ENCODE data around the gene TMPRSS11F.
A peak's percentile ranks its signal among the peaks of the same experiment; 100 is the strongest.
"Not testable (repeated sequence)": the region's sequence is repeated elsewhere in the genome, so short reads cannot be mapped to it uniquely, and the experiment has no call there.

The TMPRSS11F gene

DNA sequence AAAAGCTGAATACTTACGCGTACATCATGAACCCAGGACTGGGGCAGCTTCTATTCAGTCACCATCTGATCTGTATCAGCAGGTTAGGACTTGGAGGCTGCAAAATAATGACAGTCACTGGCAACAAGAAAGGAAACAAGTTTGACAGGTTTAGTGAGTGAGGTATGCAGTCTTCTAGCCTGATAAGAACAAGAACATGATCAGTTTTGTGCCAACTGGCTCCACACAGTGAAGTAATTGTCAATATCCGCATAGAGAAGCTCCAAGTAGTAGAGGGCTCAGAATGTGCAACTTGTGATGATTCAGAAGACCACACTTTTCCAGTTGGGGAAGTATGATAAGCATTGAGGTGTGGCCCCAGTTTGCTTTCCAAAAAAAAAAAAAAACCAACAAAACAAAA lies at the start of gene TMPRSS11F:
Gene TMPRSS11F, minus strand, starts transcription at position 77 of the 400 bp plus-strand sequence. Its CDS starts 49 bp downstream, at position 28.
- ATAC-seq (no peak), DNase-seq (no peak)
- H3K4me1 Mint-ChIP-seq: no peaks in the 10 kb centered on the region
- H3K27me3 Mint-ChIP-seq: no peaks in the 10 kb centered on the region
- no peak within 1 kb of the TSS for H3K27ac Mint-ChIP-seq
- H3K9me3 Mint-ChIP-seq: peaks cover 17% of the 10 kb centered on the region
- no peaks in the 10 kb centered on the region for H3K36me3 Mint-ChIP-seq (ENCODE audit: low read depth)
- H3K4me3 Mint-ChIP-seq: no peak within 1 kb of the TSS

DNA sequence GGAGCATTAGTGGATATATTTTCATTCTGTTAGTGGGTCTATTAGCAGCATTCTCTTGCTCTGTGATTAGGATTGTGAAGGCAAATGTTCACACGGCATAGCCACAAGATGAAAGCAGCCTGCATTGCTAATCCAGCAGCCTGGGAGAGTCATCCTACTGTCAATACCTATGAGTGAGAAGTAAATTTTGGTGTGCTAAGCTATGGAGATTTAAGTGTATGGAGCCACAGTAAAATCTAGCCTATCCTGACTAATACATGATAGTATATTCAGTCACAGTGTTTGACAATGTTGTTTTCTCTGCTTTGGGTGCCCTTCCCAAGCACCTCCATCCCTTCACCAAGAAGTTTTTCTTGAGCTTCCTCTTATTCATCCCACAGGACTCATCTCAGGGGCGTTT lies 47.2 kb upstream of the TMPRSS11F start:
- H3K9me3 Mint-ChIP-seq: no peaks in the 10 kb centered on the region
- peaks cover 3% of the 10 kb centered on the region for H3K4me1 Mint-ChIP-seq
- no peak overlapping the region for H3K27ac Mint-ChIP-seq
- H3K27me3 Mint-ChIP-seq: peaks cover 11% of the 10 kb centered on the region
- DNase-seq: no peak
- no peak for ATAC-seq
- H3K4me3 Mint-ChIP-seq: no peak overlapping the region
- no peaks in the 10 kb centered on the region for H3K36me3 Mint-ChIP-seq (ENCODE audit: low read depth)

DNA sequence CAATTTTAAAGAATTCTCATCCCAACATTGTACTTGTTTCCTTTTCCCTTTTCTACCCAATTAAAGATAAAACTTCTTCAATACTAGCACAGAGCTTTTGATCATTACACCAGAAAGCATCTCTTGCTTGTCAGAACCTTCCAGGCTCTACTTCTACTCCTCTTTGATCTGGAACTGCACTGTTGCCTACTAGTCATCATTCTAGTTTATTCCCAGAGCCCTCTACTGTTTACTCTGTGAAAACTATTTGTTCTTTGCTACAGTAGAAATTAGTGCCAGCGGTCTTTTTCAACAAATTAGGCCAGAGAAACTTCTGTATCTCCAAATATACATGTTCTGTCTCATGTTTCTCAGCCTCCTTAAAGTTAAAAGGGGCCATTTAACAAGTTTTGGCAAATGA lies 46.8 kb upstream of the TMPRSS11F start:
- Mint-ChIP-seq H3K36me3 (ENCODE audit: low read depth) (no peaks in the 10 kb centered on the region), H3K27me3 (peaks cover 11% of the 10 kb centered on the region), H3K4me1 (peaks cover 3% of the 10 kb centered on the region), H3K27ac (no peak overlapping the region), H3K4me3 (no peak overlapping the region), H3K9me3 (no peaks in the 10 kb centered on the region)
- DNase-seq (no peak), ATAC-seq (no peak)

DNA sequence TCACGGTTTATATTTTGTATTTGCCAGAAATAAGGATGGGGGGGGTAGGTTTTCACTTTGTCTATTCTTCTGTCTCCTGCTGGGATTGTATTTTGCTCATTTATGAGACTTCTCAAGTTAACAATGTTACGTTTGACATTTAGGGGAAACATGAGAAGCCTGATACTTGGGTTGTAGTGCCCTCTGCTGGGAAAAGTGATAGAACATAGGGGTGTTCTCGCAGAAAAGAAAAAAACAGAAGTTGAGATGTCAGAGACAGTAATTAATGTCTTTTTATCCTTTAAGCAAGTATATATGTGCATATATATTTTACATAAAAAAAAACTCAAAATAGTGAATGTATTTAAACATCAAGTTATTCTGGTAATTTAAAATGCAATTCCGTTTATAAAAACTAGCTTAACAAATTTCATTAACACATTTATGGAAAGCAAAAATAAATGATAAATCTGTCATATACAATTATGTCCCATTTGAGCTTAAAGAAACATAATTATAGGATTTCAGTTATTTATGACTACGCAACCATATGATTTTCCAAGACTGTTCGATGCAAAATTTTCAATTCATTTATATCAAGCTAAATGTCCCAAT lies 46.0 kb upstream of the TMPRSS11F start:
- Mint-ChIP-seq H3K9me3 (no peaks in the 10 kb centered on the region), H3K27ac (no peak overlapping the region)
- no peak for ATAC-seq

DNA sequence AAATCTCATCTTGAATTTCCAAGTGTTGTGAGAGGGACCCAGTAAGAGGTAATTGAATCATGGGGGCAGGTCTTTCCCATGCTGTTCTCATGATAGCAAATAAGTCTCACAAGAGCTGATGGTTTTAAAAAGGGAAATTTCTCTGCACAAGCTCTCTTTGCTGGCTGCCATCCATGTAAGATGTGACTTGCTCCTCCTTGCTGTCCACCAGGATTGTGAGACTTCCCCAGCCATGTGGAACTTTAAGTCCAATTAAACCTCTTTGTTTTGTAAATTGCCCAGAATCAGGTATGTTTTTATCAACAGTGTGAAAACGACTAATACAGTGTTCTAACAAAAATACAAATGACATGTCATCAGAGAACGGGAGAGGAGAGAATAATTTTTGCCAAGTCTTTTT lies 44.7 kb upstream of the TMPRSS11F start:
- DNase-seq; ATAC-seq; H3K36me3 Mint-ChIP-seq (ENCODE audit: low read depth); H3K27ac Mint-ChIP-seq; H3K4me3 Mint-ChIP-seq; H3K4me1 Mint-ChIP-seq; H3K9me3 Mint-ChIP-seq: not testable (repeated sequence)
- peaks cover 11% of the 10 kb centered on the region for H3K27me3 Mint-ChIP-seq

More for the DNA sequence above, 46.0 kb upstream of the TMPRSS11F start:
- Mint-ChIP-seq H3K36me3 (ENCODE audit: low read depth) (no peaks in the 10 kb centered on the region), H3K27me3 (peaks cover 11% of the 10 kb centered on the region), H3K4me3 (no peak overlapping the region), H3K4me1 (peaks cover 3% of the 10 kb centered on the region)
- peak; percentile 44 for DNase-seq

DNA sequence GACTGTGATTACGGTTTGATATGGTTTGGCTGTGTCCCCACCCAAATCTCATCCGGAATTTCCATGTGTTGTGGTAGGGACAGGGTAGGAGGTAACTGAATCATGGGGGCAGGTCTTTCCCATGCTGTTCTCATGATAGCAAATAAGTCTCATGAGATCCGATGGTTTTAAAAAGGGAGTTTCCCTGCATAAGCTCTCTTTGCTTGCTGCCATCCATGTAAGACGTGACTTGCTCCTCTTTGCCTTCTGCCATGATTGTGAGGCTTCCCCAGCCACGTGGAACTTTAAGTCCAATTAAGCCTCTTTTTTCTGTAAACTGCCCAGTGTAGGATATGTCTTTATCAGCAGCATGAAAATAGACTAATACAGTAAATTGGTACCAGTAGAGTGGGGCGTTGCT lies 42.5 kb upstream of the TMPRSS11F start:
- H3K4me1 Mint-ChIP-seq; H3K27ac Mint-ChIP-seq; H3K4me3 Mint-ChIP-seq; H3K36me3 Mint-ChIP-seq (ENCODE audit: low read depth); H3K9me3 Mint-ChIP-seq; DNase-seq; ATAC-seq: not testable (repeated sequence)
- H3K27me3 Mint-ChIP-seq: peaks cover 11% of the 10 kb centered on the region

DNA sequence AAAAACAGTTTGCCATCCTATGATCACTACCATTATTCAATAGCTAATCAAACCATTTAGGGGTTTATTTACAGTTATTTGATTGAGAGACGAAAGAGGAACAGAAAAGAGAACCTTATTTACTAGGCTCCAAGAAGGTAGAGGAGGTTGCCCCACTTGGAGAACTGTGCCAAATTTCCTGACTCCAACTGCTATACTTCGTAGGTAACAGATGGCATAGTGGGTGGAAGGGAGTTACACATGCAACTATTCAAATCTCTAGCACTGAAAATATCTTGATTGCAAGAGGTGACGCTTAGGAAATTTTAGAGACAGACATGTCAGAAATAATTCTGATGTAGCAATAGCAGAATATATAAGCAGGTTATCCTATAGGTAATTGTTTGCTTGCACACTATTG lies 38.0 kb upstream of the TMPRSS11F start:
- Mint-ChIP-seq H3K27me3 (peaks cover 7% of the 10 kb centered on the region), H3K4me1 (no peaks in the 10 kb centered on the region), H3K36me3 (ENCODE audit: low read depth) (no peaks in the 10 kb centered on the region), H3K9me3 (no peaks in the 10 kb centered on the region), H3K4me3 (no peak overlapping the region), H3K27ac (no peak overlapping the region)
- ATAC-seq (no peak), DNase-seq (no peak)

DNA sequence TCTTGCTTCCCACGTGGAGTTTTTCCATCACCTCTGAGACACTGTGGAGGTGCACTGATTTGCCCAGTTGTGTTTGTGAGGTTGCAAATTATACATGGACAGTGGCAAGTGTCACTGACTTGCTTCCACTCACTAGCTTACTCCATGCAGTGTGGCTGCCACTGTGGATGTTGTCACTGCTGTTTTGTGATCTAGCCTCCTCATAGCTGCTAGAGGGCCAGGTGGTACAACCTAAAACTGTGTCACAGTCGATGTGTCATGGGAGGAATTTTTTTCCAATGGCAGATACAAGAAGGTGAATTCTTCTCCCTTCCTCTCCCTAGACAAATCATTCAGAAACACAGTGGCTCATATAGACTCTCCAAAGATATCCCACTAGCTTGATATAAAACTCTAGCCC lies 37.5 kb upstream of the TMPRSS11F start:
- Mint-ChIP-seq H3K36me3 (ENCODE audit: low read depth) (no peaks in the 10 kb centered on the region), H3K27ac (no peak overlapping the region), H3K4me3 (no peak overlapping the region), H3K9me3 (no peaks in the 10 kb centered on the region), H3K4me1 (no peaks in the 10 kb centered on the region), H3K27me3 (peaks cover 7% of the 10 kb centered on the region)
- DNase-seq: no peak
- ATAC-seq: no peak

DNA sequence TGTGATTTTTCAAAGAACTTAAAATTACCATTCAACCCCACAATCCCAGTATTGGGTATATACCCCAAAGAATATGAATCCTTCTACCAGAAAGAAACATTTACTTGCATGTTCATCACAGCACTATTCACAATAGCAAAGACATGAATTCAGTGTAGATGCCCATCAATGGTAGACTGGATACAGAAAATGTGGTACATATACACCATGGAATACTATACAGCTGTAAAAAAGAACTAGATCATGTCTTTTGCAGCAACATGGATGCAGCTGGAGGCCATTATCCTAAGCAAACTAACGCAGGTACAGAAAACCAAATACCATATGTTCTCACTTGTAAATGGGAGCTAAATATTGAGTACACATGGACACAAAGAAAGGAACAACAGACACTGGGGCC lies 34.1 kb upstream of the TMPRSS11F start:
- peaks cover 3% of the 10 kb centered on the region for H3K27me3 Mint-ChIP-seq
- DNase-seq (no peak), ATAC-seq (no peak)
- no peaks in the 10 kb centered on the region for H3K4me1 Mint-ChIP-seq
- no peaks in the 10 kb centered on the region for H3K9me3 Mint-ChIP-seq
- H3K27ac Mint-ChIP-seq: no peak overlapping the region
- H3K4me3 Mint-ChIP-seq: no peak overlapping the region
- no peaks in the 10 kb centered on the region for H3K36me3 Mint-ChIP-seq (ENCODE audit: low read depth)

DNA sequence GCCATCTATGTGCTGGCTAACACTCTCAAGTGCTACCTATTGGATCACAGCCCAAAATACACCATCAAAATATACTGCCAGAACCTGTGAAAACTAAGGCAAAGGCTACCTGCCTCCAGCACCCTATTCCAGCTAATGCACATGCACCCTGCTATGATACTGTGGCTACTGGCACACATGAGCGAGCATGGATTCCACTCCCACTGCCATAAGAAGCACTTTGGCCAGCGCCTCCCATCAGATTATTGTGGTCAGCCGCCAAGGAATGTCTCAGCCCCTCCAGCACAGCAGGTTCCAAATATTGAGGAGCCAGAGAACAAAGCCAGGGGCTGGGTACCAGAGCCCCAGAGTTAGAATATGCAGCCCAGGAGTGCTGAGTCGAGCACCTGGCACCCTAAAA lies 32.5 kb upstream of the TMPRSS11F start:
- Mint-ChIP-seq H3K9me3 (no peaks in the 10 kb centered on the region), H3K4me1 (no peaks in the 10 kb centered on the region), H3K27ac (no peak overlapping the region), H3K36me3 (ENCODE audit: low read depth) (no peaks in the 10 kb centered on the region), H3K4me3 (no peak overlapping the region), H3K27me3 (peaks cover 3% of the 10 kb centered on the region)
- ATAC-seq: no peak
- DNase-seq: no peak

DNA sequence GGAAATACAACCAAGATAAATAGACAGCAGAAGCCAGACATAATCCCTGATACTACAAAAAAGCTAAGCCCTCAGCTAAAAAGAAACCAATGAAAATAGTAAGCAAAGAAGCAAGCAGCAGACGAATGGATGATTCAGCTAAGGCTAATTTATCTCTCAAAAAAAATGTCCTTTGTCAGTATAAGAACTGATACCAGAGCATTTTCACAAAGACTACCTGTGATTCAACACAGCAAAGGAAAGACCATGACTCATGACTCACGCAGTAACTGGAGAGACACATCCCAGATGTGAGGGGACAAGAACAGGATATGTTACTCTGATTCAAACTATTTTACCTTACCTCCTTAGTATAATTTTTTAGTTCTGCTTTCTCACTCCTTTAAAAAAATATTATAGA lies 22.7 kb upstream of the TMPRSS11F start:
- H3K9me3 Mint-ChIP-seq: no peaks in the 10 kb centered on the region
- H3K4me3 Mint-ChIP-seq: no peak overlapping the region
- no peaks in the 10 kb centered on the region for H3K36me3 Mint-ChIP-seq (ENCODE audit: low read depth)
- DNase-seq: no peak
- peak; percentile 36 for ATAC-seq
- H3K4me1 Mint-ChIP-seq: no peaks in the 10 kb centered on the region
- H3K27ac Mint-ChIP-seq: no peak overlapping the region
- H3K27me3 Mint-ChIP-seq: no peaks in the 10 kb centered on the region

DNA sequence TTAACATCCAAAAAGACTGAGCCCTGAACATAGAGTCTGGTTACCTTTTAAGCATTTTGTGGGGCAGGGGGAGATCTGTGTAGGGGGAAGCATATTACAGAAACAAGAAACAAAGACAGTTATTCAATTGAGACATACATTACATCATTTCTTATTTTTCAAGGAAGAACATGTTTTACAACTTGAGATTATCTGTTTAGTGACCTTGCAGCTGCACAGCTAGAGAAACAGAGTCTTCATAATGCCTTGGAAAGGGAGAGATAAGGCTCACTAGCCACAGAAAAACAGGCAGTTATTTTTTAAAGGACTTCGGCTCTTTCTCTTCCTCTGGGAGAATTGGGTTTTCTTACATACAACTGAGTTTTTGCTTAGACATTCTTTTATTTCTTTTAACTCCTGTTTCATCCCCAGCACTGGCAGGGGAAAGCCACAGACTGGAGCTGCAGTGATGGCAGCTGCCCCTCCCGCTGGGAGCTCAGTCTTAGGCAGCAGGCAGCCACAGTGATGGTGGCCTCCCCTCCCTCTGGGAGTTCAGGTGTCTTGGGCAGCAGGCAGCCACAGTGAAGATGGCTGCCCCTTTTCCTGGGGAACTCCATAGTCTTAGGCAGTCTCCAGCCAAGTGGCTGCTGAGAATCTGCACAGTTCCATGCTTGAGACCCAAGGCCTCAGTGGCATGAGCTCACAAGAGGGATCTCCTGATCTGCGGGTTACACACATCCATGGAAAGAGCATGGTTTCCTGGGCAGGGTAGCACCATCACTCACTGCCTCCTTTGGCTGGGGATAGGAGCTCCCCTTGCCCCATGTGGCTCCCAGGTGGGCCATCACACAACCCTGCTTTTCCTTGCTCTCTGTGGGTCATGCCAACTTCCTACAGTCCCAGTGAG lies 19.4 kb upstream of the TMPRSS11F start:
- DNase-seq (no peak), ATAC-seq (no peak)
- no peaks in the 10 kb centered on the region for H3K4me1 Mint-ChIP-seq
- no peak overlapping the region for H3K27ac Mint-ChIP-seq
- no peak overlapping the region for H3K4me3 Mint-ChIP-seq
- H3K27me3 Mint-ChIP-seq: no peaks in the 10 kb centered on the region
- H3K36me3 Mint-ChIP-seq (ENCODE audit: low read depth): no peaks in the 10 kb centered on the region
- H3K9me3 Mint-ChIP-seq: no peaks in the 10 kb centered on the region

DNA sequence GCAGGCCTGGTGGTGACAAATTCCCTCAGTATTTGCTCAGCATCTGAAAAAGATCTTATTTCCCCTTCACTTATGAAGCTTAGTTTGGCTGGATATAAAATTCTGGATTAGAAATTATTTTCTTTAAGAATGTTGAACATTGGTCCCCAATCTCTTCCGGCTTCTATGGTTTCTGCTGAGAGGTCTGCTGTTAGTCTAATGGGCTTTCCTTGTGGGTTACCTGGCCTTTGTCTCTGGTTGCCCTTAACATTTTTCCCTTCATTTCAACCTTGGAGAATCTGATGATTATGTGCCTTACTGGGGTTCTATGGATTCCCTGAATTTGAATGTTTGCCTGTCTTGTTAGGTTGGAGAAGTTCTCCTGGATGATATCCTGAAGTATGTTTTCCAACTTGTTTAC lies 17.4 kb upstream of the TMPRSS11F start:
- no peak for ATAC-seq
- Mint-ChIP-seq H3K36me3 (ENCODE audit: low read depth) (no peaks in the 10 kb centered on the region), H3K4me1 (no peaks in the 10 kb centered on the region), H3K27ac (no peak overlapping the region), H3K4me3 (no peak overlapping the region), H3K27me3 (no peaks in the 10 kb centered on the region), H3K9me3 (peaks cover 4% of the 10 kb centered on the region)
- no peak for DNase-seq

DNA sequence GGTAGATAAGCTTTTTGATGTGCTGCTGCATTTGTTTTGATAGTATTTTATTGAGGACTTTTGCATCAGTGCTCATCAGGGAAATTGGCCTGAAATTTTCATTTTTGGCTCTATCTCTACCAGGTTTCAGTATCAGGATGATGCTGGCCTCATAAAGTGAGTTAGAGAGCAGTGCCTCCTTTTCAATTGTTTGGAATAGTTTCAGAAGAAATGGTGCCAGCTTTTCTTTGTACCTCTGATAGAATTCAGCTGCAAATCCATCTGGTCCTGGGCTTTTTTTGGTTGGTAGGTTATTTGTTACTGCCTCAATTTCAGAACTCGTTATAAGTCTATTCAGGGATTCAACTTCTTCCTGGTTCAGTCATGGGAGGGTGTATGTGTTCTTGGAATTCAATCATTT lies 15.6 kb upstream of the TMPRSS11F start:
- ATAC-seq (no peak), DNase-seq (no peak)
- Mint-ChIP-seq H3K4me3 (no peak overlapping the region), H3K36me3 (ENCODE audit: low read depth) (no peaks in the 10 kb centered on the region), H3K4me1 (no peaks in the 10 kb centered on the region), H3K9me3 (peaks cover 4% of the 10 kb centered on the region), H3K27me3 (no peaks in the 10 kb centered on the region), H3K27ac (no peak overlapping the region)

DNA sequence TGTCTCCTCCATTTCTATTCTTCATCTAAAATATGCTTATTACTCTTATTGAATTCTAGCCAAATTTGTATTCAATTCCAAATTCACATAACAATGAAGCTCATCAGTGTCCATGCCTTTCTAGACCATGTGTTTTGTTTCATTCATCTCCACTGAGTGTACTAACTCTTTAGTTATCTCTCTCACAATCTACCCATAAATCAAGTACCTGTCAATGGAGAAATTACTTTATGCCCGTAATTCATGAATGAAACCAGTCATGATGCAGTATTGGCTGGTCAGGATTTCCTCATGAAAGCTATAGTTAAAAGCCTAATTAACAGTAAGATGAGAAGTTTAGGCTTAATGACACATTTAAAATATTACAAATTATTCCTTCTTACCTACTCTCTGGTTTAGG lies 12.2 kb upstream of the TMPRSS11F start:
- Mint-ChIP-seq H3K9me3 (peaks cover 4% of the 10 kb centered on the region), H3K27me3 (no peaks in the 10 kb centered on the region), H3K4me1 (no peaks in the 10 kb centered on the region), H3K27ac (no peak overlapping the region), H3K4me3 (no peak overlapping the region), H3K36me3 (ENCODE audit: low read depth) (no peaks in the 10 kb centered on the region)
- ATAC-seq: no peak
- no peak for DNase-seq
